ENCODE measurements around the gene GABRR3.
A peak's percentile ranks its signal among the peaks of the same experiment; 100 is the strongest.

GABRR3 gene

GRCh38 chr3:98022978-98023820 is 11.9 kb downstream of the GABRR3 start:
- peak; percentile 92 for TF ChIP-seq CTCF (IDR thresholded peaks at IDR 0.05; ENCODE audit: extremely low read depth, missing control alignments)
- DNase-seq (ENCODE audit: low spot score), result peak; percentile 45

GRCh38 chr3:98021830-98022560 is 13.1 kb downstream of the GABRR3 start:
- no peak for TF ChIP-seq CTCF (IDR thresholded peaks at IDR 0.05; ENCODE audit: extremely low read depth, missing control alignments)
- no peak for DNase-seq (ENCODE audit: low spot score)

- no peak for DNase-seq (ENCODE audit: low spot score)
- TF ChIP-seq CTCF (IDR thresholded peaks at IDR 0.05; ENCODE audit: extremely low read depth, missing control alignments), result no peak
These were observed 14.7 kb downstream of the GABRR3 start for GRCh38 chr3:98020412-98020811.

- no peak for TF ChIP-seq CTCF (IDR thresholded peaks at IDR 0.05; ENCODE audit: extremely low read depth, missing control alignments)
- no peak for DNase-seq (ENCODE audit: low spot score)
These were observed 16.8 kb downstream of the GABRR3 start for GRCh38 chr3:98018301-98018700.

GRCh38 chr3:98014268-98014585 is 20.9 kb downstream of the GABRR3 start:
- DNase-seq (ENCODE audit: low spot score), result no peak
- TF ChIP-seq CTCF (IDR thresholded peaks at IDR 0.05; ENCODE audit: extremely low read depth, missing control alignments), result no peak

GRCh38 chr3:98013411-98014267 is 21.5 kb downstream of the GABRR3 start:
- TF ChIP-seq CTCF (IDR thresholded peaks at IDR 0.05; ENCODE audit: extremely low read depth, missing control alignments), result no peak
- no peak for DNase-seq (ENCODE audit: low spot score)
